ENCODE results near the gene KIF20B. TPM values are rescaled to one million over a fixed set of nuclear protein-coding genes. Genes with fewer than 3 reads are reported as not detected.

Gene KIF20B
- total and polyA plus RNA-seq, 2 of the 13 experiments (the other 11 are each of a cell fraction or from before 2014, with no cell fraction given): 3.5 to 38.6 TPM

- no peaks in the 10 kb centered on the region for H3K4me1 ChIP-seq (ENCODE audit: insufficient read depth, low read length)
- no peak for DNase-seq (ENCODE audit: low spot score)
- ChIA-PET CTCF (ENCODE audit: low intra/inter-chr PET ratio, low total read pairs) (no interaction called here), POLR2A (interaction anchor here (1.0 kb wide), 1 partner anchor 19 kb away, joined by 3 read pairs; no protein-coding TSS in a partner anchor)
- BruUV-seq (replicated peaks): no TSS peak
- no peak overlapping the region for H3K4me3 ChIP-seq (replicated peaks in 1 of 3; ENCODE audit: insufficient read depth in 1 of 3, low read depth in 2 of 3, low read length in 3 of 3)
- no peaks in the 10 kb centered on the region for H3K9me3 ChIP-seq (ENCODE audit: low read length)
- no peaks in the 10 kb centered on the region for H4K20me1 ChIP-seq (ENCODE audit: insufficient read depth, low read length)
- in situ Hi-C loops (cut with HindIII; ENCODE audit: extremely low pct_ligation_motif_present, low pct_unique_long_range_greater_than_20kb) (no loop called here), intact Hi-C loops (cut with micrococcal nuclease; ENCODE audit: unreplicated experiment) (no loop called here)
- no peak overlapping the region for H3K27ac ChIP-seq (ENCODE audit: extremely low read length, insufficient read depth, low read length)
- H3K4me2 ChIP-seq (ENCODE audit: low read depth, low read length): no peak overlapping the region
- no peak overlapping the region for H2AFZ ChIP-seq (ENCODE audit: low read length)
- H3K36me3 ChIP-seq (replicated peaks in 1 of 2; ENCODE audit: control insufficient read depth in 1 of 2, insufficient read depth in 2 of 2, low read length in 2 of 2): no peaks in the 10 kb centered on the region
- no peak for ATAC-seq
- TF ChIP-seq, protein P1, sequence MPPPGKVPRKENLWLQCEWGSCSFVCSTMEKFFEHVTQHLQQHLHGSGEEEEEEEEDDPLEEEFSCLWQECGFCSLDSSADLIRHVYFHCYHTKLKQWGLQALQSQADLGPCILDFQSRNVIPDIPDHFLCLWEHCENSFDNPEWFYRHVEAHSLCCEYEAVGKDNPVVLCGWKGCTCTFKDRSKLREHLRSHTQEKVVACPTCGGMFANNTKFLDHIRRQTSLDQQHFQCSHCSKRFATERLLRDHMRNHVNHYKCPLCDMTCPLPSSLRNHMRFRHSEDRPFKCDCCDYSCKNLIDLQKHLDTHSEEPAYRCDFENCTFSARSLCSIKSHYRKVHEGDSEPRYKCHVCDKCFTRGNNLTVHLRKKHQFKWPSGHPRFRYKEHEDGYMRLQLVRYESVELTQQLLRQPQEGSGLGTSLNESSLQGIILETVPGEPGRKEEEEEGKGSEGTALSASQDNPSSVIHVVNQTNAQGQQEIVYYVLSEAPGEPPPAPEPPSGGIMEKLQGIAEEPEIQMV (CRISPR knock-in tag; IDR thresholded peaks at IDR 0.05; ENCODE audit: low read depth): no peak
- TF ChIP-seq FOXA1 (IDR thresholded peaks at IDR 0.05) (no peak), FOXA1 (CRISPR knock-in tag; IDR thresholded peaks at IDR 0.05) (no peak), ZNF772 (CRISPR knock-in tag; IDR thresholded peaks at IDR 0.05) (no peak), ZNF510 (CRISPR knock-in tag; IDR thresholded peaks at IDR 0.05; ENCODE audit: low read depth) (no peak), DNMT3B (CRISPR knock-in tag; conservative IDR thresholded peaks at IDR 0.05) (no peak), ZNF318 (CRISPR knock-in tag; IDR thresholded peaks at IDR 0.05) (no peak), U2AF2 (IDR thresholded peaks at IDR 0.05; ENCODE audit: low read depth, low read length) (no peak), ZNF703 (CRISPR knock-in tag; IDR thresholded peaks at IDR 0.05; ENCODE audit: borderline replicate concordance) (no peak)
- no peak overlapping the region for H3K9ac ChIP-seq (ENCODE audit: insufficient read depth, low read depth, low read length)
- no peak for FAIRE-seq
- H3K79me2 ChIP-seq (ENCODE audit: insufficient read depth, low read length): no peaks in the 10 kb centered on the region
- 96% methylated on average over 2 of the region's 2 CpGs for WGBS (ENCODE audit: low lambda C conversion rate)
- no peaks in the 10 kb centered on the region for H3K27me3 ChIP-seq (ENCODE audit: control insufficient read depth in 1 of 2, insufficient read depth in 2 of 2, low read length in 2 of 2)
These were observed 38.8 kb upstream of the KIF20B start for GRCh38 chr10:89662596-89662995.
